Erythroblast (primary cell): ENCODE data around the gene PEF1.

Experiments used
- GATA1 ChIP-seq: IDR thresholded peaks from 2 replicates; pipeline ENCODE4 v1.6.1; 2011; ENCODE audit warnings: low read depth, mild to moderate bottlenecking, control low read depth, low read length, moderate library complexity
- POLR2A ChIP-seq: IDR thresholded peaks from 2 replicates; pipeline ENCODE4 v1.6.1; 2011; ENCODE audit warnings: mild to moderate bottlenecking, low read length

DNA sequence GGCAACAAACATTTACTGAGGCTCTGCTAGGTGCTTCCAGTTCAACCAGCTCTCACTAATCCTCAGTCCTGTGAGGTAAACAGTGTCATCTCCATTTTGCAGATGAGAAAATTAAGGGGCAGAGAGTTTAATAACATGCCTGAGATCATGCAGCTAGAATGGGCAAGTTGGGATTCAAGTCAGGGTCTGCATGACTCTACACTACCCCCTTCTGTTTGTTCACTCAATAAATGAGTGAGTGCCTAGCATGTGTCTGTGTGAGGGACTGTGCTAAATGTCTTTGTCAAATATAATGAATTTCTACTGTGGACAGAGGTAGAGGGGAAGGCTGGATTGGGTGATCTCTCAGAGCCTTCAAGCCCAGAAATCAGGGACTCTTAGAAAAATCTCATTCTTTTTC lies 4.5 kb downstream of the PEF1 start:
- TF ChIP-seq POLR2A (no peak), GATA1 (no peak)
